Lung (tissue), 12 donors: ENCODE data around the gene BEAN1. TPM values are rescaled to one million over a fixed set of nuclear protein-coding genes. Genes with fewer than 3 reads are reported as not detected.

Experiments used
- ATAC-seq: fragments of 200-7000 bp; cut with Tn5 transposase; one replicate; pipeline ENCODE4 v1.9.1; 2020; ENCODE audit warnings: moderate number of reproducible peaks; ENCODE audit not compliant: insufficient read depth, low FRiP score
- DNase-seq, 3 donors: peaks; one replicate each; pipeline ENCODE4 v3.0.0-alpha.2; 2013 to 2017
- H3K27ac ChIP-seq, 2 donors: one replicate each; pipeline ENCODE4 v1.5.1; 2013; ENCODE audit warnings: mild to moderate bottlenecking in 2 of 2, moderate library complexity in 2 of 2, control low read depth in 1 of 2, inconsistent platforms in 1 of 2, low read depth in 1 of 2, low read length in 1 of 2
- H3K27me3 ChIP-seq, 3 donors: one replicate each; pipeline ENCODE4 v1.5.1; 2013; ENCODE audit warnings: low read length in 2 of 3; ENCODE audit not compliant: control insufficient read depth in 3 of 3, insufficient read depth in 3 of 3
- H3K36me3 ChIP-seq, 4 donors: one replicate each; pipeline ENCODE4 v1.5.1; 2013; ENCODE audit warnings: low read length in 4 of 4, mild to moderate bottlenecking in 1 of 4, moderate library complexity in 1 of 4; ENCODE audit not compliant: control insufficient read depth in 4 of 4, insufficient read depth in 4 of 4
- H3K4me1 ChIP-seq, 5 donors: one replicate each; pipeline ENCODE4 v1.5.1; 2013; ENCODE audit warnings: low read length in 5 of 5, mild to moderate bottlenecking in 2 of 5, moderate library complexity in 1 of 5; ENCODE audit not compliant: control insufficient read depth in 5 of 5, insufficient read depth in 5 of 5
- H3K4me3 ChIP-seq: one replicate; pipeline ENCODE4 v1.5.1; 2013; ENCODE audit warnings: mild to moderate bottlenecking, control low read depth, moderate library complexity
- H3K9ac ChIP-seq, 2 donors: one replicate each; pipeline ENCODE4 v1.5.1; 2013; ENCODE audit warnings: low read length in 2 of 2, control low read depth in 1 of 2; ENCODE audit not compliant: insufficient read depth in 1 of 2
- H3K9me3 ChIP-seq, 4 donors: one replicate each; pipeline ENCODE4 v1.5.1; 2013; ENCODE audit warnings: low read length in 3 of 4, mild to moderate bottlenecking in 1 of 4, moderate library complexity in 1 of 4; ENCODE audit not compliant: control insufficient read depth in 4 of 4, insufficient read depth in 3 of 4
- CTCF ChIP-seq: IDR thresholded peaks from 2 replicates; pipeline ENCODE4 v1.5.1; 2012; ENCODE audit warnings: mild to moderate bottlenecking; ENCODE audit errors: control extremely low read depth, extremely low read depth
- WGBS, 2 donors: extraction: QIAGEN DNeasy Blood & Tissue Kit; methylation state at CpG; one replicate each; pipeline ENCODE4 v1.1.7; 2013; 5-methylcytosine and 5-hydroxymethylcytosine counted together
- polyA plus RNA-seq, 2 donors: library from polyadenylated mRNA; stranded (reverse); fragments of 200-250 nt; gene quantifications; one replicate each; pipeline ENCODE4 v1.2.1, GENCODE V29; 2013
- total RNA-seq, 2 donors: library from RNA; depleted of rRNA in 1 of 2; stranded (reverse); fragments of >200 nt in 1 of 2; gene quantifications; one replicate each; pipeline ENCODE4 v1.2.1, GENCODE V29; 2014 to 2021
- donor health status: control.
- donor health status: control.
- donor health status: Bipolar disorder and iron deficiency.
- donor health status: healthy.
- donor health status: DM: yes; HTN: yes; CAD: no.

Gene BEAN1
- total and polyA plus RNA-seq, 4 donors: 0.16 to 3.2 (median 0.25) TPM

- no peak overlapping the region for H3K9ac ChIP-seq
- no peak for TF ChIP-seq CTCF
- WGBS, 2 donors: 68 to 82% methylated on average over 9 of the region's 9 CpGs
- H3K27ac ChIP-seq: no peak overlapping the region
- no peak overlapping the region for H3K4me3 ChIP-seq
- no peaks in the 10 kb centered on the region for H3K4me1 ChIP-seq
- H3K27me3 ChIP-seq: peaks cover 0 to 3% (median 0%) of the 10 kb centered on the region in 3 donors
- no peaks in the 10 kb centered on the region for H3K36me3 ChIP-seq
- peaks cover 0 to 5% (median 0%) of the 10 kb centered on the region in 4 donors for H3K9me3 ChIP-seq
- ATAC-seq (no peak), DNase-seq (no peak)
Measured at GRCh38 chr16:66418165-66418962, 8.7 kb upstream of the BEAN1 start.

GRCh38 chr16:66419527-66419926 is 7.6 kb upstream of the BEAN1 start:
- no peak overlapping the region for H3K9ac ChIP-seq
- no peak for DNase-seq
- H3K4me1 ChIP-seq: no peaks in the 10 kb centered on the region
- no peak overlapping the region for H3K27ac ChIP-seq
- TF ChIP-seq CTCF: no peak
- no peak for ATAC-seq
- H3K4me3 ChIP-seq: no peak overlapping the region
- H3K27me3 ChIP-seq: peaks cover 0 to 6% (median 0%) of the 10 kb centered on the region in 3 donors
- H3K9me3 ChIP-seq: peaks cover 0 to 5% (median 0%) of the 10 kb centered on the region in 4 donors
- WGBS, 2 donors: 62 to 66% methylated on average over 3 of the region's 3 CpGs
- no peaks in the 10 kb centered on the region for H3K36me3 ChIP-seq

DNA sequence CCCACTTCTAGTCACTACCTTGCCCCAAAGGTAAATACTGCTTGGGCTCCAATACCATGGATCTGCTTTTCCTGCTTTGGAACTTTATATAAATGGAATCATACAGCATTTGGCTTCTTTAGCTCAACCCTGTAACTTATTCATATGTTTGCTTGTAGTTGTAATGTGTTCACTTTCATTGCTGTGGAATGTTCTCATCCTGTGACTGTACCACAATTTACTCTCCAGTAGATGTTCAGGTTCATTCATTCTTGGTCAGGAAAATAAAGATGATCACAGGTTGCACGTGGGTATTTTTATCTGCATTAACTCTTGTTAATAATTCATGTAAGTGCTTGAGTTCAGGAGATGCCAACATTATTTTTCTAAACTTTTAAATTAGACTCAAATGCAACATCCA is 6.7 kb upstream of the BEAN1 start:
- Histone ChIP-seq H3K9ac (no peak overlapping the region), H3K36me3 (no peaks in the 10 kb centered on the region), H3K4me1 (no peaks in the 10 kb centered on the region), H3K27ac (no peak overlapping the region), H3K27me3 (peaks cover 0 to 11% (median 0%) of the 10 kb centered on the region in 3 donors), H3K9me3 (peaks cover 0 to 5% (median 0%) of the 10 kb centered on the region in 4 donors), H3K4me3 (no peak overlapping the region)
- no peak for ATAC-seq
- no peak for TF ChIP-seq CTCF
- 58 to 65% methylated on average over 1 of the region's 1 CpG for WGBS, 2 donors
- no peak for DNase-seq
